ENCODE measurements around the gene CHPF2. TPM values are rescaled to one million over a fixed set of nuclear protein-coding genes. Genes with fewer than 3 reads are reported as not detected.

The CHPF2 gene
- total and polyA plus RNA-seq, 2 experiments from 2014 or later, result 51.0 to 70.0 TPM

GRCh38 chr7:151240536-151240935 lies 8.3 kb downstream of the CHPF2 start:
- no peak for DNase-seq (ENCODE audit: low spot score)
- H3K4me1 ChIP-seq (ENCODE audit: insufficient read depth), result peaks cover 10% of the 10 kb centered on the region
- peaks cover 25% of the 10 kb centered on the region for H4K20me1 ChIP-seq (ENCODE audit: insufficient read depth, poor library complexity, severe bottlenecking)
- H3K36me3 ChIP-seq (replicated peaks; ENCODE audit: insufficient read depth, low read depth), result no peaks in the 10 kb centered on the region
- H3K4me3 ChIP-seq, result no peak overlapping the region
- no peak overlapping the region for H3K4me2 ChIP-seq
- 89% methylated on average over 4 of the region's 4 CpGs for WGBS (ENCODE audit: low lambda C conversion rate, missing lambda C conversion rate)
- no peak overlapping the region for H2AFZ ChIP-seq
- no peaks in the 10 kb centered on the region for H3K9me2 ChIP-seq (replicated peaks; ENCODE audit: insufficient read depth)
- H3K27me3 ChIP-seq, result no peaks in the 10 kb centered on the region
- no peaks in the 10 kb centered on the region for H3K9me3 ChIP-seq (ENCODE audit: low read depth)
- H3K79me2 ChIP-seq, result peaks cover 26% of the 10 kb centered on the region
- TF ChIP-seq EZH2 (IDR thresholded peaks at IDR 0.05; ENCODE audit: borderline replicate concordance) (no peak), EZH2phosphoT487 (IDR thresholded peaks at IDR 0.05; ENCODE audit: low read depth, severe bottlenecking, unreplicated experiment) (no peak), CTCF (IDR thresholded peaks at IDR 0.05; ENCODE audit: poor library complexity) (no peak)
- H3K27ac ChIP-seq, result no peak overlapping the region

GRCh38 chr7:151240942-151241754 lies 8.9 kb downstream of the CHPF2 start:
- 92% methylated on average over 7 of the region's 7 CpGs for WGBS (ENCODE audit: low lambda C conversion rate, missing lambda C conversion rate)
- Histone ChIP-seq H2AFZ (no peak overlapping the region), H3K36me3 (replicated peaks; ENCODE audit: insufficient read depth, low read depth) (no peaks in the 10 kb centered on the region), H3K4me1 (ENCODE audit: insufficient read depth) (peaks cover 16% of the 10 kb centered on the region), H3K4me2 (no peak overlapping the region), H3K27me3 (no peaks in the 10 kb centered on the region), H3K79me2 (peaks cover 26% of the 10 kb centered on the region), H3K27ac (no peak overlapping the region), H3K9me3 (ENCODE audit: low read depth) (no peaks in the 10 kb centered on the region), H3K4me3 (no peak overlapping the region), H3K9me2 (replicated peaks; ENCODE audit: insufficient read depth) (no peaks in the 10 kb centered on the region), H4K20me1 (ENCODE audit: insufficient read depth, poor library complexity, severe bottlenecking) (peaks cover 30% of the 10 kb centered on the region)
- no peak for TF ChIP-seq EZH2 (IDR thresholded peaks at IDR 0.05; ENCODE audit: borderline replicate concordance)
- no peak for TF ChIP-seq EZH2phosphoT487 (IDR thresholded peaks at IDR 0.05; ENCODE audit: low read depth, severe bottlenecking, unreplicated experiment)
- TF ChIP-seq CTCF (IDR thresholded peaks at IDR 0.05; ENCODE audit: poor library complexity), result no peak
- no peak for DNase-seq (ENCODE audit: low spot score)

- no peaks in the 10 kb centered on the region for H3K9me3 ChIP-seq (ENCODE audit: low read depth)
- H3K4me2 ChIP-seq, result no peak overlapping the region
- peaks cover 30% of the 10 kb centered on the region for H4K20me1 ChIP-seq (ENCODE audit: insufficient read depth, poor library complexity, severe bottlenecking)
- DNase-seq (ENCODE audit: low spot score), result no peak
- H3K9me2 ChIP-seq (replicated peaks; ENCODE audit: insufficient read depth), result no peaks in the 10 kb centered on the region
- no peak for TF ChIP-seq CTCF (IDR thresholded peaks at IDR 0.05; ENCODE audit: poor library complexity)
- TF ChIP-seq EZH2 (IDR thresholded peaks at IDR 0.05; ENCODE audit: borderline replicate concordance), result no peak
- no peak for TF ChIP-seq EZH2phosphoT487 (IDR thresholded peaks at IDR 0.05; ENCODE audit: low read depth, severe bottlenecking, unreplicated experiment)
- H3K79me2 ChIP-seq, result peaks cover 27% of the 10 kb centered on the region
- 92% methylated on average over 9 of the region's 9 CpGs for WGBS (ENCODE audit: low lambda C conversion rate, missing lambda C conversion rate)
- peaks cover 21% of the 10 kb centered on the region for H3K4me1 ChIP-seq (ENCODE audit: insufficient read depth)
- no peaks in the 10 kb centered on the region for H3K36me3 ChIP-seq (replicated peaks; ENCODE audit: insufficient read depth, low read depth)
- H3K27ac ChIP-seq, result no peak overlapping the region
- H3K4me3 ChIP-seq, result no peak overlapping the region
- no peaks in the 10 kb centered on the region for H3K27me3 ChIP-seq
- no peak overlapping the region for H2AFZ ChIP-seq
Observed at GRCh38 chr7:151241755-151242096, 9.4 kb downstream of the CHPF2 start.
